Measurements from ENCODE around the gene KCNN1. TPM values are rescaled to one million over a fixed set of nuclear protein-coding genes. Genes with fewer than 3 reads are reported as not detected.

The KCNN1 gene
- total and polyA plus RNA-seq, 2 of the 13 experiments (the other 11 are each of a cell fraction or from before 2014, with no cell fraction given): 0.04 TPM; not detected in 1

GRCh38 chr19:17932485-17933338 is 34.2 kb upstream of the KCNN1 start, which contains the start of gene CCDC124 (continued):
- TF ChIP-seq HIC2 (CRISPR knock-in tag; IDR thresholded peaks at IDR 0.05; ENCODE audit: low read depth) (peak; percentile 57; the same call in 1 of the 2 replicates), ZNF570 (CRISPR knock-in tag; IDR thresholded peaks at IDR 0.05; ENCODE audit: borderline replicate concordance) (no peak), JUNB (CRISPR knock-in tag; IDR thresholded peaks at IDR 0.05; ENCODE audit: borderline replicate concordance) (no peak), ARID4A (CRISPR knock-in tag; IDR thresholded peaks at IDR 0.05; ENCODE audit: borderline replicate concordance) (peak; percentile 76; the same call in 1 of the 2 replicates), E2F2 (CRISPR knock-in tag; IDR thresholded peaks at IDR 0.05; ENCODE audit: borderline replicate concordance) (no peak), KDM4B (CRISPR knock-in tag; IDR thresholded peaks at IDR 0.05) (peak; percentile 51; the same call in 1 of the 2 replicates), ZNF333 (CRISPR knock-in tag; IDR thresholded peaks at IDR 0.05; ENCODE audit: borderline replicate concordance) (peak; percentile 68), ZNF430 (CRISPR knock-in tag; IDR thresholded peaks at IDR 0.05) (peak; percentile 94), ZNF616 (CRISPR knock-in tag; IDR thresholded peaks at IDR 0.05; ENCODE audit: low read depth) (no peak; the same call in 1 of the 2 replicates), BCLAF1 (IDR thresholded peaks at IDR 0.05) (no peak), ZSCAN30 (CRISPR knock-in tag; IDR thresholded peaks at IDR 0.05) (no peak), ZNF597 (CRISPR knock-in tag; IDR thresholded peaks at IDR 0.05) (no peak), EEA1 (CRISPR knock-in tag; IDR thresholded peaks at IDR 0.05; ENCODE audit: borderline replicate concordance) (no peak), HNF4A (CRISPR knock-in tag; IDR thresholded peaks at IDR 0.05) (no peak)
